NCI-H748 treated with DMSO at 0.1 percent for 48 hours (cell line): ENCODE measurements around the gene OLFM1.
A peak's percentile ranks its signal among the peaks of the same experiment; 100 is the strongest.

Experiments used
- DNase-seq: peaks from one replicate; lab custom pipeline; 2025; lab: John Stamatoyannopoulos, UW

Gene OLFM1

GRCh38 chr9:135090081-135090480 is 2.6 kb downstream of the OLFM1 start:
- no peak for DNase-seq

GRCh38 chr9:135090547-135090946 is 3.1 kb downstream of the OLFM1 start:
- no peak for DNase-seq

- no peak for DNase-seq
These were observed 4.1 kb downstream of the OLFM1 start for GRCh38 chr9:135091545-135091944.

GRCh38 chr9:135093111-135093510 is 5.6 kb downstream of the OLFM1 start:
- no peak for DNase-seq

- DNase-seq = no peak
These were observed 6.6 kb downstream of the OLFM1 start for GRCh38 chr9:135093911-135094584.

- DNase-seq = peak; percentile 28
These were observed 8.3 kb downstream of the OLFM1 start for GRCh38 chr9:135095470-135096407.

- no peak for DNase-seq
These were observed 9.0 kb downstream of the OLFM1 start for GRCh38 chr9:135096408-135096895.

GRCh38 chr9:135098400-135099105 is 11.1 kb downstream of the OLFM1 start:
- no peak for DNase-seq

- DNase-seq = no peak
These were observed 12.1 kb downstream of the OLFM1 start for GRCh38 chr9:135099574-135099973.

- DNase-seq = no peak
These were observed 12.8 kb downstream of the OLFM1 start for GRCh38 chr9:135100241-135100681.

GRCh38 chr9:135100725-135101410 is 13.4 kb downstream of the OLFM1 start:
- no peak for DNase-seq

GRCh38 chr9:135101486-135101885 is 14.0 kb downstream of the OLFM1 start:
- DNase-seq = no peak

- DNase-seq = no peak
These were observed 14.5 kb downstream of the OLFM1 start for GRCh38 chr9:135101926-135102325.

- no peak for DNase-seq
These were observed 14.9 kb downstream of the OLFM1 start for GRCh38 chr9:135102331-135102730.

GRCh38 chr9:135103001-135103446 is 15.6 kb downstream of the OLFM1 start:
- DNase-seq = no peak

GRCh38 chr9:135103931-135104639 is 16.6 kb downstream of the OLFM1 start:
- DNase-seq = no peak

GRCh38 chr9:135104761-135105160 is 17.3 kb downstream of the OLFM1 start:
- no peak for DNase-seq

GRCh38 chr9:135105211-135105745 is 17.8 kb downstream of the OLFM1 start:
- no peak for DNase-seq

- no peak for DNase-seq
These were observed 18.5 kb downstream of the OLFM1 start for GRCh38 chr9:135105938-135106491.

GRCh38 chr9:135106551-135107270 is 19.2 kb downstream of the OLFM1 start:
- no peak for DNase-seq
